AG08395 (cell line): Measurements from ENCODE around the gene OR6A2.
A peak's percentile ranks its signal among the peaks of the same experiment; 100 is the strongest.
"Not testable (repeated sequence)": the region's sequence is repeated elsewhere in the genome, so short reads cannot be mapped to it uniquely, and the experiment has no call there.

Experiments
- DNase-seq: peaks from one replicate; pipeline ENCODE4 v3.0.0; 2012; ENCODE audit warnings: mixed read lengths, low spot score

OR6A2 gene

GRCh38 chr11:6799402-6799801 is at the start of gene OR6A2:
TSS of gene OR6A2 (minus strand) at chr11:6799689. CDS start at chr11:6795708, 3,981 bp downstream.
- DNase-seq: no peak

DNA sequence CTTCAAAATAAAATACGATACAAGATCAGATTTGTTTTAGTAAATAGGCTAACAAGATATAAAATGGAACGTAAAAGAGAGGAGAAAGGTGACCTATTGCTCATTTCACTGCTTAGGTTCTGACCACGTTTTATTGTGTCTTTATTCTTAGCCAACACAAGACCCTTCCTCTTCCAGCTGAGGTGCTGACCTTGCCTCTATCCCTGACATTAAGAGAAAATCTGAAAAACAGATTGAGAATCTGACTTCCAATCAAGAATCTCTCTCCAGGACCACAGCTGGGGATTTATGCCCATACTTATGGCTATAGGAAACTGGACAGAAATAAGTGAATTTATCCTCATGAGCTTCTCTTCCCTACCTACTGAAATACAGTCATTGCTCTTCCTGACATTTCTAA is 45.9 kb upstream of the OR6A2 start, which contains the start of gene OR10A5:
TSS of gene OR10A5 (plus strand) at position 301 of the 400 bp plus-strand sequence. CDS start at position 301, 0 bp downstream.
- no peak for DNase-seq

DNA sequence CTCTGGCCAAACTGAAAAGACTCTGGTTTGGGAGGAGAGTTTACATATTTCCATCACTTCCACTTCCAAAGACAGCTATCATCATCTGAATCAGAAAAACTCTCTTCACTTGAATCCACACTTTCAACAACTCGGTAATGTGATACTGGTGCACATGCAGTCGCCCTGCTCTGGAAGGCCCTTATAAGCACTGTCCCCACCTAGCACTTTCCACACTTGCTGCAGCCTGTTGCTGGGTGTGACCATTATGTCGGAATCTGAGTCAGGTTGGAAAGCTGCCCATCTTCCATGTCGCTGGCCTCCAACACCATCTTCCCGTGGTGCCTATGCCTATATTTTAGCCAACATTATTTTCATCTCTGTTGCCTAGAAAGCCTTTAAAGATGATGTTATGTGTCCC is 44.9 kb upstream of the OR6A2 start:
- no peak for DNase-seq

GRCh38 chr11:6843670-6844069 is 44.2 kb upstream of the OR6A2 start:
- DNase-seq: no peak

GRCh38 chr11:6841694-6842093 is 42.2 kb upstream of the OR6A2 start:
- no peak for DNase-seq

- DNase-seq: no peak
Observed at GRCh38 chr11:6834021-6834420, 34.5 kb upstream of the OR6A2 start.

DNA sequence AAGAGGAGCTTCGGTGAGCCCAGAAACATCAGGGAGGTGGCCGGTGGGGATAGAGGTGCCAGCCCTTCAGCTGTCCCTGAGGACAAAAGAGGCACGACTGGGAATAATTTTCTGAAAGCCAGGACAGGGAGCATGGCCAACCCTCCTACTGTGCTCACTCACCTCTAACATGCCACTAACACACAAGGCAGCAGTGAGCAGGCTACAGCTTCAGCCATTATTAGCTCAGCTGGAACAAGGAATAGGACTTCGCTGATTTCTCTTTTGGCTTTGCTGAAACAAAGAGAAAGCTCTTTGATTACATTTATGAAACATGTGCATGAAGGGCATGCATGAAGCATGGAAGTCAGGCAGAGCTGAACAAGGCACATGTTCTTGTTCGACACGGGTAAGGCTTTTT is 33.9 kb upstream of the OR6A2 start:
- no peak for DNase-seq

GRCh38 chr11:6828103-6828502 is 28.6 kb upstream of the OR6A2 start:
- no peak for DNase-seq

DNA sequence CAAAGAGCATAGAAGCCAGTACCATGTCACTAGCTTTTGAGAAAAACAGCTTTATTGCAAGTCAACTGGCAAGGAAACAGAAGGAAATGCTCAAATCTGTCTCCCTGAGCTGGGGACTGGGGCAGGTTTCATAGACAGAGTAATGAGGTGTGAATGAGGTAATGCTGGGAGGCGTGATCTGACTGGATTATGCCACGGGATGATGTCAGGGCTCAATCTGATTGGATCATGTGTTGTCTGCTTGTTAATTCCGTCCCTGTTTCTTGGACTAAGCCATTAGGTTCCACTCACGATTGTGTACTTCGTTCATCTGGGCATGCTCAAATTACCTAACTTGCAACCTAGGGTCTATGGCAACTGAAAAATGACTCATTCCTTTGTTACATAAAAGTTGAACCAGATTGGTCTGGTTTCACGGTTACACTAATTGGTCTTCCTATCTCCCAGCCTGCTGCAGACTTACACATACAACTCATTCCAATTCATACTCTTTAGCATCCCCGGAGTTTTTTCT is 25.8 kb upstream of the OR6A2 start:
- no peak for DNase-seq

- no peak for DNase-seq
Observed at GRCh38 chr11:6824136-6824823, 24.8 kb upstream of the OR6A2 start.

- no peak for DNase-seq
Observed at GRCh38 chr11:6818967-6819366, 19.5 kb upstream of the OR6A2 start.

GRCh38 chr11:6817694-6818093 is 18.2 kb upstream of the OR6A2 start:
- DNase-seq: no peak

DNA sequence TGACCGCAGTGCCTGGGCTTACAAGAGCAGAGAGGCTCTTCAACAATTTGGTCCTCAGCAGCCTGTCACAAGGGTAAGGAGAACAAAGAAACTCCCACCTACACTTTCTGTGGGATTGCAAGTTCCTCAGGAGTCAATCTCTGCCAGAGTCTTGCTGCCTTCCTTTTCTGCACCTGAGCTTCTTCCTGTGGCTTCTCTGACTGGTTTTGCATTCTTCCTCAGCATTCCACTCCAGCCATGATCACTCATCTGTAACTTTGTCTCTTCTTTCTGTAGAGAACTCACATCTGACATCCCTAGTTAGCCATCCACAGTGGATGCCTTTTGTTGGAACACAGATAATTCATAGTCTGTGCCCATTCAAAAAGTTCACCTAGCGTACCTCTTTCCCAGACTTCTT is 14.2 kb upstream of the OR6A2 start:
- DNase-seq: no peak

DNA sequence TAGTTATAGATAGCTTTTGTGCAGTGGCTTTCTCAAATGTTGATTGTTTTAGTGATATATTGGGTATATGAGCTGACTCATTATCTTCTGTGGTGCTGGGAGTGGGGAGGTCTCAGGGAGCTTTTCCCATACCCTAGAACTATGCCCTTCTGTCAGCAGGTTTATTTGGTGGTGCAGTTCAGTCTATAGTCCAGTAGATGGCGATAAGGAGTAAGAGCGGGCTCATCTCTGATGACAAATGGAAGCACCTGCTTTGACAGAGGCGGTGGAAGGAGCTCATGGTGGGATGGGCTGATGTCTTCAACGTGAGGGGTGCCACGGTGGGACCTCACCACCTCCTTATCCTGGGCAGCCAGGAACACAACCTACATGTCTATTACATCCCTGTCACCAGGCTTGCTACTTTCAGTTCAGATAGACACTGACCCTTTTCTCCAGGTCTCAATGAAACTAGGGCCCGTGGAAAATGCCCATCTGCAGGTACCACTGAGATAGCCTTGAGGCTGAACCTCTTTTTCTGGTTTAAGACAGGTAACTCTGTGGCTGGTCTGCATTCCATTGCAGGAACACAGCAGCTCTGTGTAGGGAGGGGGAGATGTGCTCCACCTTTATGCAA is 13.0 kb upstream of the OR6A2 start:
- DNase-seq: peak; percentile 51

DNA sequence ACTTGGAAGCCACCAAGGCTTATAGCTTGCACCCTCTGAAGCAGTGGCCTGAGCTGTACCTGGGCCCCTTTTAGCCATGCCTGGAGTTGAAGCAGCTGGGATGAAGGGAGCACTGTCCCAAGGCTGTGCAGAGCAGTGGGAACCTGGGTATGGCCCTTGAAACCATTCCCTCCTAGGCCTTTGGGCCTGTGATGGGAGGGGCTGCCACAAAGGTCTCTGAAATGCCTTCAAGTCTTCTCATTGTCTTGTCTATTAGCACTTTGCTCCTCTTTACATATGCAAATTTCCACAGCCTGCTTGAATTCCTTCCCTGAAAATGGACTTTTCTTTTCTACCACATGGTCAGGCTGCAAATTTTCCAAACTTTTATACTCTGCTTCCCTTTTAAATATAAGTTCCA is 1.6 kb upstream of the OR6A2 start:
- not testable (repeated sequence) for DNase-seq

- DNase-seq: no peak
Observed at GRCh38 chr11:6794639-6795038, 4.8 kb downstream of the OR6A2 start.

GRCh38 chr11:6790546-6790945 is 8.9 kb downstream of the OR6A2 start:
- no peak for DNase-seq

DNA sequence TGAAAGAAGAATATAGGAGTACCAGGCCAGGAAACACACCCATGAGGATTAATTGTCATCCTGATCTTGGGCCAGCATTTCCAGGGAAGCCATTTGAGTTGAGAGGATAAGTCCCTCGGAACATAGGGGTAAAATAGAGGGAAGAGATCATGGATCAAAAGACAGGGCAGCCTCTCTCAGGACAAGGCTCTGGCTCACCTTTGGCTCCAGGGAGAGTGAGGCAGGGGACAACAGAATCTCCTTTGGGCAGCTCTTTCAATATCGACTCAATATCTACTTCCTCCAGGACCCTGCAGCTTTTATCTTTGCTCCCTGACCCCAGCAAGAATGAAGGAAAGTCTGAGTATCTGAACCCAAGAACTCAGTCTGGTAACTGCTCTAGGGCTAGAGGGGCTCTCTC is 16.8 kb downstream of the OR6A2 start, which contains the start of gene OR2AG1:
TSS of gene OR2AG1 (plus strand) at position 301 of the 400 bp plus-strand sequence. CDS start 2,018 bp downstream, outside the sequence.
- DNase-seq: no peak

DNA sequence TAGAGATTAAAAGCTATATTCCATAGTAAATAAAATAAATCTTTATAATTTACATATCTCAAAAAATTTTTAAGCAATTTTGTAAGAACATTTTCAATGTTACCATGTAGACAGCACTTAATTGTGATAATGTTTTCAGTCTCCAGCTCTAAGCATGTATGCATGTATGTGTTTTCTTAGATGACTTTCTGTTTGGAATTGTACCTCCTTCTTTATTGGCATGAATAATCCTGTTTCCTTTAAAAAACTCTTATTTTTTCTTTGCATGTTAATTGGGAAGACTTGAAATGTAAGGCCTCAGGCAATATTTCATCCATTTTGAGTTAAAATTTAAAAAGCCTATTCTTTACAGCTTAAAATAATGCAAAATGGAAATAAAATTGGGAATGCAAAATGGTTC is 18.7 kb downstream of the OR6A2 start:
- DNase-seq: no peak

GRCh38 chr11:6778518-6778917 is 21.0 kb downstream of the OR6A2 start:
- no peak for DNase-seq

GRCh38 chr11:6771926-6772893 is 27.3 kb downstream of the OR6A2 start, which contains the start of gene OR2AG2:
TSS of gene OR2AG2 (minus strand) at chr11:6771976. CDS start at chr11:6768957, 3,019 bp downstream.
- no peak for DNase-seq

DNA sequence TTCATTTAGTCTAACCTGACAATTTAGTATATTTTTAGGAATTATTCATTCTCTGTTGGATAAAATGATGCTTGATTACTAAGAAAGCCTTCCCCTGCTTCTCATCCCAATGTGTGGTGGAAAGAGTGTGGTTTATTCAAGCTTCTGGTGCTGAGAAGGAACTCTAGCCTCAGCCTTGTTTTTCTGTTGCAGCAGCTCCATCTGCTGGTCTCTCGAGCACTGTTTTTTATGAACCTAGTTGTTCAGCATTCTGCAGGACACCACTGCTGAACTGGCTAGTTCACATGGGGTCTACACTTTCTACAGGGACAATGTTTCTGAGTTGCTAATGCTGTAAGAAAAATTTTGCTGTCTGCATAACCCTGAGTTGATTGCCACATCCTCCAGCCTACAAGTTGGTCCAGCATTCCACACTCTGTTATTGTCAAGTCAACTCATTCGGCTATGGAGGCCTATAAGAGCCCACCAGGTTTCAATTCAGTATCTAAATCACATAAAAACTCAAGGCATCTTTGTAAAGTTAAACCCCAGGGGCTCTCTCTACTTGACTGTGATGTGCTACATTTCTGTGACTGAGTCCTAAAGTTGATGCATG is 42.0 kb downstream of the OR6A2 start:
- peak; percentile 64 for DNase-seq
